KOPT-K1 (cell line): ENCODE data around the gene RPTOR.

Source experiments
- H3K27ac ChIP-seq: fragments of 200-600 bp; sonication (generic); 2 replicates; pipeline ENCODE4 v1.5.1; 2016; ENCODE audit warnings: antibody characterized with exemption, mild to moderate bottlenecking, low read depth, low read length; ENCODE audit not compliant: poor library complexity, severe bottlenecking
- H3K36me3 ChIP-seq: fragments of 200-600 bp; sonication (generic); 2 replicates; pipeline ENCODE4 v1.5.1; 2017; ENCODE audit warnings: antibody characterized with exemption, mild to moderate bottlenecking, low read length, moderate library complexity; ENCODE audit not compliant: insufficient read depth
- H3K9me3 ChIP-seq: fragments of 200-600 bp; sonication (generic); 2 replicates; pipeline ENCODE4 v1.5.1; 2017; ENCODE audit warnings: antibody characterized with exemption, low read length, mild to moderate bottlenecking; ENCODE audit not compliant: insufficient read depth, poor library complexity, severe bottlenecking

RPTOR gene

DNA sequence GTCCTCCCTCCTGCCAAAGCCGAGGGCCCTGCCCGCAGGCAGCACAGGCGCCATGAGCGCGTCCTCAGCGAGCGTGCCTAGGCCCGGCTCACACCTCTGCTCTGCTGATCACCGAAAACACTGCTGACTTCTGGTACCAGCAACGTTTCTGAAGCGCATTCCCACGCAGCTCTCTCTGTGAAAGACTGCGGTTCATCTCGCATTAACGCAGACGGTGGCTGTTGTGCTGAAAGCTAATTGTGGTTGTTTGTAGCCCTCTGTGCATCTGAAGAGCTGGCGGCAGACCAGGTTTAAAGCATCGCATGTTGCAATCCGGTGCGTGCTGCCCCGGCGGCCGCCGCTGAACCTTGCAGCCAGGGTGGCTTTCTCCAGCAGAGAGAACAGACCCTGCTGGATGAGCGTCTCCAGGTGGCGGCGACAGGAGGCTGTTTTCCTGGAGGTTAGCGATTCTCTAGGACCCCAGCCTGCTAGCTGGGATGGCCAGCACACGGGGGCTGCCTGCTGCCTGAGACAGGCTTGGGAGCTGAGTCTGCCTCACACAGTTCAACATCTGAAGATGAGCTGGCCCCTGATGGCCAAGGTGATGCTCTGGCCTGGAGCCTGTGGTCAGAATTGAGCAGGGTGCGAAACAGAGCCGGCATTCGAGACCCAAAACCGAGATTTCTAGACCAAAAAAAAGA lies 397.2 kb downstream of the RPTOR start:
- peaks cover 83% of the 10 kb centered on the region for H3K36me3 ChIP-seq
- no peaks in the 10 kb centered on the region for H3K9me3 ChIP-seq
- H3K27ac ChIP-seq, result no peak overlapping the region

DNA sequence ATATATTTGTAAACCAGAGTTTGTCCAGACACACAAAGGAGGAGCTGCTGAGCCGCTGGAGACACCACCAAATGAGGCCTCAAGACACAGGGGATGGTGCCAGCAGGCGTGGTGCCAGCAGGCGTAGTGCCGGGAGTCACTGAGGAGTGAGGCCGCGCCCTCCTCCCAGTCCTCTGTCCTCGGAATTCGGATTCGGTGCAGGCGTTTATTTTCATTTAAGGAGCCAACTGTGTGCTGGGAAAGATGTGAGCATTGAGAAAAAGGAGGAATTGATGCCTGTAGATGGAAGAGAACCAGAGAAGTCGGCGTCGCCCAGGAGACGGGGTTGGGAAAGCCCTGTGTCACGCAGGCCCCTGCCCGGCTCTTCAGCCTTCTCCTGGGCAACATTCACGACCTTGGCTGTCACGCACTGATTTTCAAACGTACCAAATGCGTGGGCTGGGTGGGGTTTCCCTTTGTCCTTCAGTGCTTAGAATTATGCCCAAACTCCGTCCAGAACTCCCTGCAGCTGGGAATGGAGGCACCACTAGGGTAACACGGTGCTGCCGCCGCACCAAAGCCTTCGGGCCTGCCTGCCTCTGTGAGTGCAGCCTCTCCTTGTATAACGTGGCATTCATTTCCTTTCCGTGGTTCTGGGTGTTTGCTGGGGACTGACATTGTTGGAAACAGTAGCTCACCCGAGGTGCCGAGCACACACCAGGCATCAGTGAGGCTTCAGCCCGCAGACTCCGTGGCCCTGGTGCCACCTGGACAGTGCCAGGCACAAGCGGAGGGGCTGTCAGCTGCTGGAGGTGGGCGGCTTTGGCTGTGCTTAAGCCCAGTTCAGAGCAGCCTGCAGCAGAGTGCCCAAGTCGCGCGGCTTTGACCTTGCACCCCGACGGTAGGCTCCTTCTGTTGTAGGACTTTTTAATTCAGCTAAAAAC lies 398.0 kb downstream of the RPTOR start:
- Histone ChIP-seq H3K36me3 (peaks cover 86% of the 10 kb centered on the region), H3K27ac (no peak overlapping the region), H3K9me3 (no peaks in the 10 kb centered on the region)

DNA sequence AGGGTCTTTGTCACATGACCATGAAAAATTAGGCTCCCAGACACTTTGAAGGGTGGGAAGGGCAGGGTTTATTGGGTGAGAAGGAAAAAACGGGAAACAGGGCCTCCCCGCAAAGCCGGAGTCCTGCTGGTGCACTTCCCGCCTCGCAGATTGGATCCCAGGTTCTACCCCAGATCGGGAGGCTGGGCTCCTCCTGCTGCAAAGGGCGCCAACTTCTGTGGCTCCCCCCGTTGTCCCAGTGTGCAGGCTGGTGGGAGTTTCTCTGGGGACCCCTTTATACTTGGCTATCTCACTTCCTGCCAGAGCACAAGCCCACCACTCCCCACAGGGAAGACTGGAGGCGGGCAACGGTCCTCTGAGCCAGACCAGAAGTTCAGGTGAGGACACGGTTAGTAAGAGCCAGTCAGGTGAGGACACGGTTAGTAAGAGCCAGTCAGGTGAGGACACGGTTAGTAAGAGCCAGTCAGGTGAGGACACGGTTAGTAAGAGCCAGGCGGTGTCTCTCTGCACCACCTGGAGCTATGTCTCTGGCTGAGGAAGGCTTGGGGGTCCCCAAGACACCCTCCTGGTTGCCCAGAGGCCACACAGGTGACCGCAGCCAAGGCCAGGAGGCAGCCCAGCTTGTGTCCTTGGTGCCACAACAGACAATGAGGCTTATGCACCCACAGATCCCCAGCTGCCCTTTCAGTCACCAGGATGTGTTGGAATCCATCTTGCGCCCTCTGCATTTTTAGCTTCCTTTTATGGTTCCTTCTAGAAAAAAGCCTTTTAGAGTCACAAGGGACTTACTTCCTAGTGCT lies 398.9 kb downstream of the RPTOR start:
- Histone ChIP-seq H3K36me3 (peaks cover 90% of the 10 kb centered on the region), H3K27ac (no peak overlapping the region), H3K9me3 (no peaks in the 10 kb centered on the region)

DNA sequence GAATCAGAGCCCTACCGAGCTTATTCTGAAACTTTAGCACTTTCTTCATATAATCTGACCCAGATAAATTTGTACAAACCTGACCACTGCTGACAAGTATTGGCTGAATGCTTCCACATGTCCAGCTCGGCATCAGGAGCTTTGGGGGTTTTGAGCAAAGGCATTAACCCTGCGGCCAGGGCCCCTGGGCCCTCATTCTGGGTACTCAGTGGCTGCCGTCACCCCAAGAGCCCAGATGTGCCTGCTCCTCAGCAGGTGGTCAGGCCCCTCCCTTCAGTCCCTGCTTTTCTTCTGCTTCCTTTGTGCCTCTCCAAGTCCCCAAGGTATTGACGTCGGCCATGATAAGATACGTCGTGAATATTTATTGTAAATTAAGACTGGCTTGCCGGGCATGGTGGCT lies 399.7 kb downstream of the RPTOR start:
- H3K9me3 ChIP-seq, result no peaks in the 10 kb centered on the region
- H3K27ac ChIP-seq, result no peak overlapping the region
- H3K36me3 ChIP-seq, result peaks cover 96% of the 10 kb centered on the region

DNA sequence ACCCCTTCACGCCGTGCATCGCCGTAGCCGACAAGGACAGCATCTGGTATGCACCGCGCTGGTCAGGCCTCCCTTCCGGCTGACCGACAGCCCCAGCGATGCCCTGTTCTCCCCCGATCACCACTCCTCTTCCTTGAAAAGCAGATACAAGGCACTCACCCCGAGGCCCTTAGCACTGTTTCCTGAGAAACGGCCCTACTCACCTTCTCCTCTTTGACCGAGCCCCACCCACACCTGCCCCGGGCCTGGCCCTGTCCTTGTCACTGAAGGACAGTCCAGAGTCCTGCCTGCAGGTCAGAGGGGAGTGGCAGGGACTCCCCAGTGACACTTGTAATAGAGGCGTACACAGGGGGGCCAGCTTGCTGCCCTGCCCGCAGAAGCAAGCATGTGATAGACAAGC lies 401.1 kb downstream of the RPTOR start:
- H3K27ac ChIP-seq, result no peak overlapping the region
- H3K9me3 ChIP-seq, result no peaks in the 10 kb centered on the region
- peaks cover 96% of the 10 kb centered on the region for H3K36me3 ChIP-seq

DNA sequence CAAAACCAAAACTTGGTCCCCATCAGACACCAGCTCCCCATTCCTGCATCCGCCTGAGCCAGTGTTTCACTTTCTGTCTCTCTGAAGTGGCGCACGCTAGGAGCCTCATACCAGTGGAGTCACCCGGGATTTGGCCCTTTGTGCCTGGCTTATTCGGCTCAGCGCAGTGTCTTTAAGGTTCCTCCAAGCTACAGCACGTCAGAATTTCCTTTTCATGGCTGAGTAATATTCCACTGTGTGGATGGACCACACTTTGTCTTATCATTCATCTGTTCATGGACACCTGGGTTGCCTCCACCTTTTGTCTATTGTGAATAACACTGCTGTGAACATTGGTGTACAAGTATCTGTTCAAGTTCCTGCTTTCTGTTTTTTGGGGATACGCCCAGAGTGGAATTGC lies 401.8 kb downstream of the RPTOR start:
- H3K36me3 ChIP-seq, result peaks cover 96% of the 10 kb centered on the region
- H3K9me3 ChIP-seq, result no peaks in the 10 kb centered on the region
- H3K27ac ChIP-seq, result no peak overlapping the region

DNA sequence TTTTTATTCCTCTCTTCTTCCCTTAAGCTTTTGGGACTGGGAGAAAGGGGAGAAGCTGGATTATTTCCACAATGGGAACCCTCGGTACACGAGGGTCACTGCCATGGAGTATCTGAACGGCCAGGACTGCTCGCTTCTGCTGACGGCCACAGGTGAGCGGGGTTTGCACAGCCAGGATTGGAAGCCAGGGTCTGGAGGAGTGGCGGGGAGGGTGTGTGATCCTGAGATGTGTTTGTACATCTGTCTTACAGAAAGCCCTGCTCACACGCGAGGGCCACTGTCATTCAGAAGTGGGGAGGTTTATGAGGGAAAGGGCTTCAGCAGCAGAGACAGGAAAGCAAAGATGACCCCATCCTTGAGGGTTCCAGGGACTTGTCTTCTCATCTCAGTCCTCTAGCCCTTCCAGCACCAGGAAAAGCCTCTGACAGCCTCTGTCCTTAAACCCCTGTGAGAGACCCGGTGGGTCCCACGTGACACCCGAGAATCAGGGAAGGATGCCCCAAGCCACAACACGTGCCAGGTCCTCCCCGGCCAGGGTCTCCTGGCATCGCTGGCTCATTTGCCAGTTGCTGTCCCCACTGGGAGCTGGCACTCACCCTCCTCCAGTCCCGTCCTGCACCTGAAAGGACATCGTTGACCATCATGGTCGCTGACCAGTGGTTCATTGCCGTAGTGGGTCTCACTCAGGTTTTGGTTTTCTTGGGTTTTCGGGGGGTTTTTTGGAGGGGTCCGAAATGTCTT lies 402.7 kb downstream of the RPTOR start:
- Histone ChIP-seq H3K27ac (no peak overlapping the region), H3K36me3 (peaks cover 96% of the 10 kb centered on the region), H3K9me3 (no peaks in the 10 kb centered on the region)

DNA sequence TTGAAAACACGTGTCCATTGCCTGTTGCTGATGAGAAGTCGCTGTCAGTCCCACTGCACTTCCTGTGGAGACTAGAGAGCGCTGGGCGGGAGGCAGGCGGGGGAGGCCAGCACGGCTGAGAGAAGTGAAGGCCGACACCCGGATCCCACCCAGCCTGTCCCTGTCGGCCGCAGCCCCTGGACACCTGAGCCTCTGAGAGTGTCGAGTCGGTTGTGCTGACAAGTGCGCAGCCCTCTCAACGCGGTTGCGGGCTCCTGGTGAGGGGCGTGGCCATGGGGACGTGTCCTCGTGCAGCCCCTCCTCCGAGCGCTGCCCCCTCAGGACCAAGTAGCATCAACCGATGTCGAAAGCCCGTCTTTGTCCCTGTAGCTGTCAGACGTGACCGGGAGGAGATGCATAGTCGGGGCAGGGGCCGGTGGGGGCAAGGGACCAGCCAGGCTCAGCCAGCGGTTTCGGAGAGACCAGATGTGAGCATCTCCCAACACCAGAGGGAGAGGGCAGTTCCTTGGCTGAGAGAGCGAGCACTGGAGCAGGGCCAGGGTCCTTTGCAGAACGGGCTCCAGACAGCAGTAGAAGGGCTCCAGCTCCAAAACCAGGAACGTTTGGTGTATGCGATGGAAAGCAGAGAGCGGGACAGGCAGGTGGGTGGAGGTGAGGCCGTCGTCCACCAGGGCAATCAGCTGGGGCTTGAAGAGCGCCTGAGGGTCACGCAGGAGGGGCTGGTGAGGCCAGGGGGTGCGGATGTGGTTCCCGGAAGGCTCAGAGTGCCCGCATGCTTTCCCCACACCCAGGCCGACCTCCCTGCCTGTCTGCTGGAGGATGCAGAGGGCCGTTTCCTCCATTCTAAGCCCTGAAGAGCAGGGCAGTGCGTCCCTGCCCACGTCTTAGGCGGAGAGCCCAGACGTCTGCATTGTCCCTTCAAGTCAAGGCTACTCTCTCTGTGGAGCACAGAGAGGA lies 403.7 kb downstream of the RPTOR start:
- peaks cover 96% of the 10 kb centered on the region for H3K36me3 ChIP-seq
- no peaks in the 10 kb centered on the region for H3K9me3 ChIP-seq
- no peak overlapping the region for H3K27ac ChIP-seq

DNA sequence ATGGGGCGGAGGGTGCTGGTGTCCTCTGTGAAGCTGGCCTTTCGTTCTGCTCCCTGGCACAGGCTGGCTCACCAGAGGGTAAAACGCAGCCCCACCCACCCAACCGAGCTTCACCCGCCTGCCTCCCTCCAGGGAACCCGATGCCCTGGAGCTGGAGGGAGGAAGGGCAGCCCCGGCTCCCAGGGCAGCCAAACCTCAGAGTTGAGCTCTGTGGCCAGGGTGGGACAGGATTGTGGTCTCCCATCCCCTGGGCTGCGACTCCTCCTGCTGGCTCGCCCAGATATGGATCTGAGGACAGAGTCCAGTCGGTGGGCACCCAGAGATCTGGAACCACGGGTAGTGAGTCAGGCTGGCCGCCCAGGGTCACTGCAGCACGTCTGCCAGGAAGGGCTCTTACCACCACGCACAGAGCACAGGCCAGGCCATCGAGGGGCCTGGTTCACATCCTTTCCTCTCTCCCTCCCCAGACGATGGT lies 404.4 kb downstream of the RPTOR start:
- Histone ChIP-seq H3K36me3 (peaks cover 96% of the 10 kb centered on the region), H3K27ac (no peak overlapping the region)

DNA sequence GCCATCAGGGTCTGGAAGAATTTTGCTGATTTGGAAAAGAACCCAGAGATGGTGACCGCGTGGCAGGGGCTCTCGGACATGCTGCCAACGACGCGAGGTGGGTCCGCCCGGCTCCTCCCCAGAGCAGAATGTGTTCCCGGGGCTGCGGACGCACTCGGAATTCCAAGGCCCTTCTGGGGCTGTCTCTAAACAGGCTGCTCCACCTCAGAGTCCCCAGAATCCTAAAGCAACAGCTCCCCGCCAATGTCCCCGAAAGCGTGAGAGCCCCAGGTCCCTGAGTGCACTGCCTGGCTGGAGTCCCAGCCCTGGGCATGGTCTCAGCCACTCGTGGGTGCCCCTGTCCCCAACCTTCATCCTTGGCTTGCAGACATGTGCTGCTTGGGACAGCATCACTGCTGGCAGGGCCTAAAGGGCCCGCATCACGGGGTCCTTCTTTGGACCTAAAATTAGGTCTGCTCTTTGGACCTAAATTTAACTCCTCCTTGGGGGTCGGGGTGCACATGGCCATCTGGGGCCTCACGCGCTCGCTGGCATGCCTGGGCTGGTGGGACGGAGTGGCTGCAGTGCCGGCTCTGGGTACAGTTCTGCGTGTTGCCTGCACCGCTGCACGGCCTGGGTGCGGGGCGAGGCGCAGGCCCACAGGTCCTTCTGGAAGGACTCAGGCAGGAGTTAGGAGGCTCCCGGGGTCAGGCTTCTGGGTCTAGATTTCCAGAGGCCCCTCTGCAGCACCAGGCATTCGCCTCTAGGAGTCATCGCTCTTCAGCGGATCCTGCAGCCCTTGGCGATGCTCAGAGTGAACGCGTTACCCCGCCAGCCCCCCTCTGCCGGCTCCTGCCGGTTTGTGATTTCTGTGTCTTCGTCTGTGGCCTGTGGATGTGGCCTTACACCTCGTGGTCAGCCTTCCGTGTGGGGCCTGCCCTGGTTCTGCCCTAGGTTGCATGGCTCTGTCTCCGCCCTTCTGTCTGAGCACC lies 405.1 kb downstream of the RPTOR start:
- Histone ChIP-seq H3K27ac (no peak overlapping the region), H3K36me3 (peaks cover 89% of the 10 kb centered on the region)

More for the DNA sequence above, 404.4 kb downstream of the RPTOR start:
- H3K9me3 ChIP-seq, result no peaks in the 10 kb centered on the region

DNA sequence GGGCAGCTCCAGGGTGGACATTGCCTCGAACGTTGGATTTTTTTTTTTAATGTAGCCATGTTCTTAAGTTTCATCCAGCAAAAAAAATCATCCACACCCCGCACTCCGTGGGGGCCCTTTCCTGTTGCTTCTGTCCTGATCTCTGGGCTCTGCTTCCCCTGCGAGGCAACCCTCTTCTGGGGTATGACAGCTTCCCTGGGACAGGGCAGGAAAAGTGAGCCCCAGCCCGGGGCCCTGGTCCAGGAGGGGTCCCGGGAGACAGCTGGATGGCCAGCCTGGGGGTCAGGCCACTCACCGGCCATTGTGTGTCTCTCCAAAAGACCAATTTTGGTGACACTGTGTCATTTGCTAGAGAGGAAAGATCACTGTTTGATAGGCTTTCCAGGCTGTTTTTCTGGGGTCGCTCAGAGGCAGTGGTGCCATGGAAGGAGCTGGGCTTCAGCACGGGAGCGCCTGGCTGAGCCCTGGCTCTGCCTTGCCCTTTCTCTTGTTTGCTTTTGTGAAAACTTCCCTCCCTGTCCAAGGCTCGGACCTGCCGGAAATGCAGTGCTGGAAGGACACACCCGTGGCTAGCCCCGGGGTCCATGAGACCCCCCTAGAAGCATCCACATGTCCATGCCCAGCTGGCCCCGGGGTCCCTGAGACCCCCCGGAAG lies 406.0 kb downstream of the RPTOR start:
- no peak overlapping the region for H3K27ac ChIP-seq
- peaks cover 84% of the 10 kb centered on the region for H3K36me3 ChIP-seq
- no peaks in the 10 kb centered on the region for H3K9me3 ChIP-seq

More for the DNA sequence above, 405.1 kb downstream of the RPTOR start:
- no peaks in the 10 kb centered on the region for H3K9me3 ChIP-seq
